Keratinocyte (primary cell): ENCODE results near the gene FBN1. TPM values are rescaled to one million over a fixed set of nuclear protein-coding genes. Genes with fewer than 3 reads are reported as not detected.

ENCODE experiments used
- DNase-seq: peaks from one replicate; pipeline ENCODE4 v3.0.0-alpha.2; 2011; ENCODE audit warnings: low read depth, missing footprints, low spot score
- FAIRE-seq: peaks from 2 replicates; lab custom pipeline; 2011; peaks lifted over from hg19 to GRCh38; lab: Jason Lieb, UNC
- H2AFZ ChIP-seq: 2 replicates; pipeline ENCODE4 v1.6.0; 2012; ENCODE audit warnings: low read length, control low read depth, inconsistent platforms; ENCODE audit not compliant: control insufficient read depth
- H3K27ac ChIP-seq: 2 replicates; pipeline ENCODE4 v1.5.1; 2011; ENCODE audit warnings: low read length; ENCODE audit not compliant: control insufficient read depth, insufficient read depth
- H3K27me3 ChIP-seq: 3 replicates; pipeline ENCODE4 v1.6.0; 2011; ENCODE audit warnings: low read length; ENCODE audit not compliant: control insufficient read depth, insufficient read depth; ENCODE audit errors: extremely low read depth
- H3K36me3 ChIP-seq, 2 experiments: 2 replicates in 1 of 2; 3 replicates in 1 of 2; pipeline ENCODE4 v1.5.1; 2011; ENCODE audit warnings: low read length in 2 of 2, mild to moderate bottlenecking in 1 of 2; ENCODE audit not compliant: control insufficient read depth in 2 of 2, insufficient read depth in 2 of 2; ENCODE audit errors: extremely low read depth in 1 of 2
- H3K4me1 ChIP-seq: 3 replicates; pipeline ENCODE4 v1.5.1; 2011; ENCODE audit warnings: low read length; ENCODE audit not compliant: control insufficient read depth, insufficient read depth; ENCODE audit errors: extremely low read depth
- H3K4me2 ChIP-seq: 3 replicates; pipeline ENCODE4 v1.6.0; 2011; ENCODE audit warnings: low read depth, low read length; ENCODE audit not compliant: control insufficient read depth, insufficient read depth; ENCODE audit errors: extremely low read depth
- H3K4me3 ChIP-seq, 3 experiments: fragments of 200-600 bp in 1 of 3; sonication (generic) in 1 of 3; 2 replicates in 2 of 3; 3 replicates in 1 of 3; pipeline ENCODE4 v1.5.1; 2011 to 2016; ENCODE audit warnings: low read length in 3 of 3, mild to moderate bottlenecking in 3 of 3, control low read depth in 2 of 3, inconsistent platforms in 1 of 3, low read depth in 1 of 3, mixed read lengths in 1 of 3, mixed run types in 1 of 3, moderate library complexity in 1 of 3; ENCODE audit not compliant: control insufficient read depth in 2 of 3, insufficient read depth in 2 of 3; ENCODE audit errors: extremely low read depth in 1 of 3
- H3K79me2 ChIP-seq: 2 replicates; pipeline ENCODE4 v1.6.0; 2012; ENCODE audit warnings: low read length; ENCODE audit not compliant: control insufficient read depth, insufficient read depth
- H3K9ac ChIP-seq: 3 replicates; pipeline ENCODE4 v1.6.0; 2011; ENCODE audit warnings: low read length; ENCODE audit not compliant: control insufficient read depth, insufficient read depth; ENCODE audit errors: extremely low read depth
- H3K9me1 ChIP-seq: 3 replicates; pipeline ENCODE4 v1.6.0; 2011; ENCODE audit warnings: low read length; ENCODE audit not compliant: control insufficient read depth, insufficient read depth; ENCODE audit errors: extremely low read depth
- H3K9me3 ChIP-seq: 2 replicates; pipeline ENCODE4 v1.5.1; 2012; ENCODE audit warnings: low read depth, low read length; ENCODE audit not compliant: control insufficient read depth
- H4K20me1 ChIP-seq: 3 replicates; pipeline ENCODE4 v1.6.0; 2011; ENCODE audit warnings: low read length; ENCODE audit not compliant: control insufficient read depth, insufficient read depth; ENCODE audit errors: extremely low read depth
- EZH2 ChIP-seq: IDR thresholded peaks from one replicate; pipeline ENCODE4 v1.6.1; 2012; ENCODE audit warnings: inconsistent platforms, mild to moderate bottlenecking, low read length, moderate library complexity
- dilution Hi-C: fragments of 300-500 bp; cut with MboI; formaldehyde crosslinking; loops from one replicate; pipeline ENCODE4 v1.7.0; 2020; ENCODE audit warnings: low sequenced_read_pairs; ENCODE audit not compliant: extremely low pct_ligation_motif_present
- polyA plus RNA-seq, 5 experiments: library from polyadenylated mRNA; depleted of rRNA in 3 of 5; stranded (reverse) in 3 of 5; stranded (forward) in 1 of 5; unstranded in 1 of 5; fragments of >200 nt; gene quantifications; 1 replicate in 1 of 5; 2 replicates in 3 of 5; 3 replicates in 1 of 5; pipeline versions ENCODE4 v1.2.1 to v1.2.3, GENCODE V29; 2011 to 2012; ENCODE audit warnings: missing spikeins in 2 of 5, low read depth in 1 of 5, low replicate concordance in 1 of 5
- TF ChIP-seq, protein P1 (sequence below), 3 experiments: IDR thresholded peaks in 1 of 3; conservative IDR thresholded peaks in 1 of 3; optimal IDR thresholded peaks in 1 of 3; 2 replicates in 2 of 3; 3 replicates in 1 of 3; pipeline versions ENCODE3 to v1.5.1; 2011; ENCODE audit warnings: low read length in 3 of 3, mild to moderate bottlenecking in 3 of 3, moderate library complexity in 2 of 3, control low read depth in 1 of 3, inconsistent platforms in 1 of 3; ENCODE audit not compliant: insufficient read depth in 2 of 3; ENCODE audit errors: extremely low read depth in 1 of 3

FBN1 gene
- polyA plus RNA-seq, 1 donor (not counting 4 experiments of a cell fraction or from before 2014, with no cell fraction given), result 3.5 TPM

DNA sequence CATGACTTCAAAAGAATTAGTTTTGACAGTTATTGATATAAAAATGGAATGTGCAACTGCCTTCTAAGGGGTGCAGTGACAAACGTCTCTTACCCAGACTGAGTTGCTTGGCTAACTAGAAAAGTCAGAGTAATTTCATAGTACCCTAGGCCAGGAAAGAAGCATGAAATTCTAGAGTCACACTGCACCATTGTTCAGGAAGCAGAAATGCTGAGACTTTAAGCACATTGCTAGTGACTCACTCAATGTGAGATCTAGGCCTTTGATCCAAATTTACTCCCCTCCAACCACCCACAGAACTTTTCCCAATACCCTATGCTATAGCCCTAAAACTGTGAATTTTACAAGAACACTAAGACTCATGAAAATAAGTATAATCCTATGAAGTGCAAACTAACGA is 203.5 kb downstream of the FBN1 start:
- no peaks in the 10 kb centered on the region for H3K9me1 ChIP-seq
- TF ChIP-seq, protein P1, sequence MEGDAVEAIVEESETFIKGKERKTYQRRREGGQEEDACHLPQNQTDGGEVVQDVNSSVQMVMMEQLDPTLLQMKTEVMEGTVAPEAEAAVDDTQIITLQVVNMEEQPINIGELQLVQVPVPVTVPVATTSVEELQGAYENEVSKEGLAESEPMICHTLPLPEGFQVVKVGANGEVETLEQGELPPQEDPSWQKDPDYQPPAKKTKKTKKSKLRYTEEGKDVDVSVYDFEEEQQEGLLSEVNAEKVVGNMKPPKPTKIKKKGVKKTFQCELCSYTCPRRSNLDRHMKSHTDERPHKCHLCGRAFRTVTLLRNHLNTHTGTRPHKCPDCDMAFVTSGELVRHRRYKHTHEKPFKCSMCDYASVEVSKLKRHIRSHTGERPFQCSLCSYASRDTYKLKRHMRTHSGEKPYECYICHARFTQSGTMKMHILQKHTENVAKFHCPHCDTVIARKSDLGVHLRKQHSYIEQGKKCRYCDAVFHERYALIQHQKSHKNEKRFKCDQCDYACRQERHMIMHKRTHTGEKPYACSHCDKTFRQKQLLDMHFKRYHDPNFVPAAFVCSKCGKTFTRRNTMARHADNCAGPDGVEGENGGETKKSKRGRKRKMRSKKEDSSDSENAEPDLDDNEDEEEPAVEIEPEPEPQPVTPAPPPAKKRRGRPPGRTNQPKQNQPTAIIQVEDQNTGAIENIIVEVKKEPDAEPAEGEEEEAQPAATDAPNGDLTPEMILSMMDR (optimal IDR thresholded peaks at IDR 0.05 in 1 of 3, IDR thresholded peaks at IDR 0.05 in 1 of 3, conservative IDR thresholded peaks at IDR 0.05 in 1 of 3; ENCODE audit: extremely low read depth in 1 of 3, insufficient read depth in 2 of 3, low read length in 3 of 3), result no peak
- no peak for TF ChIP-seq EZH2
- dilution Hi-C loops, result no loop called here
- H3K4me3 ChIP-seq, result no peak overlapping the region
- no peak overlapping the region for H3K9ac ChIP-seq
- H3K4me2 ChIP-seq, result no peak overlapping the region
- FAIRE-seq (no peak), DNase-seq (no peak)
- H3K36me3 ChIP-seq, result no peaks in the 10 kb centered on the region
- no peaks in the 10 kb centered on the region for H3K79me2 ChIP-seq
- H2AFZ ChIP-seq, result no peak overlapping the region
- H3K9me3 ChIP-seq, result no peaks in the 10 kb centered on the region
- H4K20me1 ChIP-seq, result no peaks in the 10 kb centered on the region
- H3K27me3 ChIP-seq, result no peaks in the 10 kb centered on the region
- H3K27ac ChIP-seq, result no peak overlapping the region
- peaks cover 5% of the 10 kb centered on the region for H3K4me1 ChIP-seq

GRCh38 chr15:48440084-48440483 is 205.4 kb downstream of the FBN1 start:
- H3K27ac ChIP-seq, result no peak overlapping the region
- no peak for FAIRE-seq
- no peaks in the 10 kb centered on the region for H4K20me1 ChIP-seq
- no peaks in the 10 kb centered on the region for H3K36me3 ChIP-seq
- no peaks in the 10 kb centered on the region for H3K79me2 ChIP-seq
- dilution Hi-C loops, result no loop called here
- TF ChIP-seq, protein P1 (optimal IDR thresholded peaks at IDR 0.05 in 1 of 3, IDR thresholded peaks at IDR 0.05 in 1 of 3, conservative IDR thresholded peaks at IDR 0.05 in 1 of 3; ENCODE audit: extremely low read depth in 1 of 3, insufficient read depth in 2 of 3, low read length in 3 of 3), result no peak
- TF ChIP-seq EZH2, result no peak
- no peak overlapping the region for H3K9ac ChIP-seq
- no peaks in the 10 kb centered on the region for H3K9me1 ChIP-seq
- DNase-seq, result no peak
- H3K27me3 ChIP-seq, result no peaks in the 10 kb centered on the region
- H2AFZ ChIP-seq, result no peak overlapping the region
- H3K4me2 ChIP-seq, result no peak overlapping the region
- H3K4me1 ChIP-seq, result no peaks in the 10 kb centered on the region
- no peaks in the 10 kb centered on the region for H3K9me3 ChIP-seq
- H3K4me3 ChIP-seq, result no peak overlapping the region
